Measurements from ENCODE around the gene ELOVL2. TPM values are rescaled to one million over a fixed set of nuclear protein-coding genes. Genes with fewer than 3 reads are reported as not detected.

ELOVL2 gene
- total and polyA plus RNA-seq, 2 donors (not counting 1 experiment from before 2014, with no cell fraction given) = not detected

GRCh38 chr6:11093376-11093625 lies 49.2 kb upstream of the ELOVL2 start:
- Histone ChIP-seq H2AFZ (ENCODE audit: insufficient read depth, low read depth, low read length, poor library complexity, severe bottlenecking) (peak overlapping the region; percentile 95), H3K4me2 (replicated peaks; ENCODE audit: low read depth, low read length, poor library complexity, severe bottlenecking) (peak overlapping the region; percentile 80), H4K20me1 (ENCODE audit: control insufficient read depth, insufficient read depth, low read length, poor library complexity, severe bottlenecking) (no peaks in the 10 kb centered on the region), H3K27me3 (replicated peaks in 1 of 4; ENCODE audit: control extremely low read depth in 1 of 4, control insufficient read depth in 3 of 4, insufficient read depth in 4 of 4, low read length in 3 of 4) (no peaks in the 10 kb centered on the region), H3K27ac (ENCODE audit: low read length in 2 of 2) (peak overlapping the region; percentile 91 to 93), H3K79me2 (ENCODE audit: control insufficient read depth, insufficient read depth, low read length) (peaks cover 26% of the 10 kb centered on the region), H3K4me3 (ENCODE audit: control extremely low read depth in 1 of 5, extremely low read depth in 1 of 5, insufficient read depth in 1 of 5, low read depth in 2 of 5, low read length in 4 of 5) (peak overlapping the region; percentile 65 to 95 (median 89)), H3K4me1 (ENCODE audit: control insufficient read depth in 2 of 2, insufficient read depth in 2 of 2, low read length in 2 of 2) (peaks cover 12% of the 10 kb centered on the region in 2 donors), H3K9me3 (ENCODE audit: control extremely low read depth in 1 of 3, control insufficient read depth in 2 of 3, insufficient read depth in 1 of 3, low read length in 2 of 3) (no peaks in the 10 kb centered on the region), H3K9ac (ENCODE audit: low read length) (peak overlapping the region; percentile 77), H3K36me3 (replicated peaks in 1 of 2; ENCODE audit: control extremely low read depth in 1 of 2, control insufficient read depth in 1 of 2, extremely low read depth in 1 of 2, insufficient read depth in 2 of 2, low read length in 1 of 2) (no peaks in the 10 kb centered on the region)
- 0% methylated on average over 12 of the region's 17 CpGs for WGBS (ENCODE audit: insufficient coverage)
- ChIA-PET CTCF (interaction anchor here (1.0 to 1.5 kb wide), 4 partner anchors 22 to 474 kb away, joined by 3 to 4 read pairs (median 3); no protein-coding TSS in a partner anchor), POLR2A (interaction anchor here (0.6 kb wide), 2 partner anchors 334 to 399 kb away, joined by 3 to 6 read pairs; partner anchors contain the start of genes C6orf52 and PAK1IP1)
- ATAC-seq (ENCODE audit: low read depth) = peak; percentile 1
- no peak for DNase-seq
- Mint-ChIP-seq H3K9me3 (ENCODE audit: insufficient read depth) (no peaks in the 10 kb centered on the region), H3K27me3 (peaks cover 8% of the 10 kb centered on the region), H3K27ac (peak overlapping the region; percentile 97), H3K4me1 (peaks cover 22% of the 10 kb centered on the region), H3K4me3 (peak overlapping the region; percentile 97)
- TF ChIP-seq EZH2 (IDR thresholded peaks at IDR 0.05; ENCODE audit: borderline replicate concordance, insufficient read depth, low read depth, low read length, poor library complexity, severe bottlenecking) = no peak
- TF ChIP-seq, protein P1, sequence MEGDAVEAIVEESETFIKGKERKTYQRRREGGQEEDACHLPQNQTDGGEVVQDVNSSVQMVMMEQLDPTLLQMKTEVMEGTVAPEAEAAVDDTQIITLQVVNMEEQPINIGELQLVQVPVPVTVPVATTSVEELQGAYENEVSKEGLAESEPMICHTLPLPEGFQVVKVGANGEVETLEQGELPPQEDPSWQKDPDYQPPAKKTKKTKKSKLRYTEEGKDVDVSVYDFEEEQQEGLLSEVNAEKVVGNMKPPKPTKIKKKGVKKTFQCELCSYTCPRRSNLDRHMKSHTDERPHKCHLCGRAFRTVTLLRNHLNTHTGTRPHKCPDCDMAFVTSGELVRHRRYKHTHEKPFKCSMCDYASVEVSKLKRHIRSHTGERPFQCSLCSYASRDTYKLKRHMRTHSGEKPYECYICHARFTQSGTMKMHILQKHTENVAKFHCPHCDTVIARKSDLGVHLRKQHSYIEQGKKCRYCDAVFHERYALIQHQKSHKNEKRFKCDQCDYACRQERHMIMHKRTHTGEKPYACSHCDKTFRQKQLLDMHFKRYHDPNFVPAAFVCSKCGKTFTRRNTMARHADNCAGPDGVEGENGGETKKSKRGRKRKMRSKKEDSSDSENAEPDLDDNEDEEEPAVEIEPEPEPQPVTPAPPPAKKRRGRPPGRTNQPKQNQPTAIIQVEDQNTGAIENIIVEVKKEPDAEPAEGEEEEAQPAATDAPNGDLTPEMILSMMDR (IDR thresholded peaks at IDR 0.05) = no peak
- intact Hi-C loops (cut with micrococcal nuclease) = loop anchor here (1.0 to 5.0 kb wide), 9 partner anchors 79 to 919 kb away; partner anchors contain the start of genes HIVEP1, MAK, NEDD9 and SYCP2L

DNA sequence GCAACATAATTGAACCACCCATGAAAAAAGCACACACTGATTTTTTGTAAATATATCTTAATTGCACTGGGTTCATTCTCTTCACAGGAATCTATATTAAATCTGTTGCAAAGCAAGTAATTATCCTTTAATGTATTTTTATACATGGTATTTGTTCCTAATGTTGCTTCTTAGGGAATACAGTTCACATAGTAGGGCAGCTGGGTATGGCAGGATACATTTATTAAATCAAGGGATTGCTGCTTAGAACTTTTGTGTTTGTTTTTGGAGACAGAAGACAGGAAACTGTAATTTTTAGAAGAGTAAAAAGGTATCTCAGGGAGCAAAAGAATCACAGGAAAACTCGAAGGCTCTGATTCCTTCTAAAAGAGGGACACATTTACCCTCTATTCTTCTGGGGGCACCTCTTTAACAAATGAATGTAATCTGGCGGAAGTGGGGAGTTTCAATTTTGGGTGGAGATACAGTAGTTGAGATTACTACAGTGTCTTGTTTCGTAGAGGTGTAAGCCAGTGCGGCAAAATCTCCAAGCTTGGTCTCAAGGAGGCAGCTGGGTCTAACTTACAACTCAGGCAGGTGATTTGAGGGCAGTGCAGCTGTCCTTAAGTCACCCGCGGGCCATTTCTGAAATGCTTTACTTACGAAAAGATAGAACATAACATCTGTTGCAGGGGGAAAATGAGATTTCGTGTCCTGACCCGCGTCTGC lies 48.7 kb upstream of the ELOVL2 start:
- intact Hi-C loops (cut with micrococcal nuclease) = loop anchor here (1.0 to 5.0 kb wide), 9 partner anchors 79 to 919 kb away; partner anchors contain the start of genes HIVEP1, MAK, NEDD9 and SYCP2L
- 0% methylated on average over 8 of the region's 10 CpGs for WGBS (ENCODE audit: insufficient coverage)
- H3K27ac ChIP-seq (ENCODE audit: low read length in 2 of 2) = peak overlapping the region; percentile 91 to 93

More for the DNA sequence above, 48.7 kb upstream of the ELOVL2 start:
- H4K20me1 ChIP-seq (ENCODE audit: control insufficient read depth, insufficient read depth, low read length, poor library complexity, severe bottlenecking) = no peaks in the 10 kb centered on the region
- H3K27me3 ChIP-seq (replicated peaks in 1 of 4; ENCODE audit: control extremely low read depth in 1 of 4, control insufficient read depth in 3 of 4, insufficient read depth in 4 of 4, low read length in 3 of 4) = no peaks in the 10 kb centered on the region
- peak overlapping the region; percentile 77 for H3K9ac ChIP-seq (ENCODE audit: low read length)
- H3K9me3 Mint-ChIP-seq (ENCODE audit: insufficient read depth) = no peaks in the 10 kb centered on the region
- peaks cover 11% of the 10 kb centered on the region for H3K27me3 Mint-ChIP-seq
- no peaks in the 10 kb centered on the region for H3K36me3 ChIP-seq (replicated peaks in 1 of 2; ENCODE audit: control extremely low read depth in 1 of 2, control insufficient read depth in 1 of 2, extremely low read depth in 1 of 2, insufficient read depth in 2 of 2, low read length in 1 of 2)
- H3K4me3 ChIP-seq (ENCODE audit: control extremely low read depth in 1 of 5, extremely low read depth in 1 of 5, insufficient read depth in 1 of 5, low read depth in 2 of 5, low read length in 4 of 5) = peak overlapping the region; percentile 65 to 95 (median 89)
- peaks cover 22% of the 10 kb centered on the region for H3K4me1 Mint-ChIP-seq
- peak overlapping the region; percentile 97 for H3K4me3 Mint-ChIP-seq
- peak overlapping the region; percentile 80 for H3K4me2 ChIP-seq (replicated peaks; ENCODE audit: low read depth, low read length, poor library complexity, severe bottlenecking)
- peak overlapping the region; percentile 95 for H2AFZ ChIP-seq (ENCODE audit: insufficient read depth, low read depth, low read length, poor library complexity, severe bottlenecking)
- peaks cover 22% of the 10 kb centered on the region for H3K79me2 ChIP-seq (ENCODE audit: control insufficient read depth, insufficient read depth, low read length)
- H3K9me3 ChIP-seq (ENCODE audit: control extremely low read depth in 1 of 3, control insufficient read depth in 2 of 3, insufficient read depth in 1 of 3, low read length in 2 of 3) = no peaks in the 10 kb centered on the region
- ATAC-seq (ENCODE audit: low read depth) = peak; percentile 7
- ChIA-PET CTCF (interaction anchor here (1.0 to 1.5 kb wide), 4 partner anchors 22 to 474 kb away, joined by 3 to 4 read pairs (median 3); no protein-coding TSS in a partner anchor), POLR2A (interaction anchor here (0.6 kb wide), 3 partner anchors 312 to 398 kb away, joined by 3 to 6 read pairs (median 4); partner anchors contain the start of genes C6orf52 and PAK1IP1)
- TF ChIP-seq EZH2 (IDR thresholded peaks at IDR 0.05; ENCODE audit: borderline replicate concordance, insufficient read depth, low read depth, low read length, poor library complexity, severe bottlenecking) = no peak
- TF ChIP-seq, protein P1 (IDR thresholded peaks at IDR 0.05) = no peak
- peaks cover 12% of the 10 kb centered on the region in 2 donors for H3K4me1 ChIP-seq (ENCODE audit: control insufficient read depth in 2 of 2, insufficient read depth in 2 of 2, low read length in 2 of 2)
- H3K27ac Mint-ChIP-seq = peak overlapping the region; percentile 97
- no peak for DNase-seq

Measured in B cell (primary cell).